ENCODE data around the gene ZNF100. TPM values are rescaled to one million over a fixed set of nuclear protein-coding genes. Genes with fewer than 3 reads are reported as not detected.

Gene ZNF100
- total RNA-seq, 1 experiment from 2014 or later = 30.7 TPM

- Histone ChIP-seq H2BK120ac (ENCODE audit: low read depth, low read length, poor library complexity, severe bottlenecking) (no peak overlapping the region), H4K5ac (ENCODE audit: insufficient read length, low read depth, low read length) (no peak overlapping the region), H3K23ac (ENCODE audit: insufficient read length, low read depth, low read length) (no peak overlapping the region), H2BK20ac (ENCODE audit: low read depth, low read length, poor library complexity, severe bottlenecking) (no peak overlapping the region), H3K27me3 (ENCODE audit: insufficient read depth, low read length) (no peaks in the 10 kb centered on the region), H2BK15ac (ENCODE audit: low read depth, low read length) (no peak overlapping the region), H3K27ac (ENCODE audit: insufficient read length, low read depth, low read length) (no peak overlapping the region), H3K79me2 (ENCODE audit: insufficient read depth, low read length) (no peaks in the 10 kb centered on the region), H2BK12ac (ENCODE audit: insufficient read length, low read depth, low read length) (no peak overlapping the region), H2AFZ (ENCODE audit: low read length) (no peak overlapping the region), H3K79me1 (ENCODE audit: insufficient read depth, low read depth, low read length, poor library complexity, severe bottlenecking) (no peaks in the 10 kb centered on the region), H3K4me2 (ENCODE audit: insufficient read depth, insufficient read length, low read length) (no peak overlapping the region), H3K9ac (ENCODE audit: extremely low read depth, insufficient read length, low read length) (no peak overlapping the region), H4K91ac (ENCODE audit: insufficient read length, low read depth, low read length) (no peak overlapping the region), H3K4ac (ENCODE audit: low read depth, low read length) (no peak overlapping the region), H4K20me1 (ENCODE audit: control insufficient read depth, insufficient read depth, insufficient read length) (no peaks in the 10 kb centered on the region), H2BK5ac (ENCODE audit: insufficient read length, low read length) (no peak overlapping the region), H4K8ac (replicated peaks; ENCODE audit: insufficient read length, low read depth, low read length) (no peak overlapping the region), H3K23me2 (ENCODE audit: insufficient read length, low read depth, low read length, poor library complexity, severe bottlenecking) (no peaks in the 10 kb centered on the region), H3K14ac (ENCODE audit: insufficient read depth, low read length) (no peak overlapping the region), H3T11ph (ENCODE audit: low read length) (no peak overlapping the region), H3K56ac (ENCODE audit: insufficient read length, low read depth, low read length) (no peak overlapping the region), H3K18ac (ENCODE audit: insufficient read length, low read depth, low read length) (no peak overlapping the region), H3K9me3 (ENCODE audit: control insufficient read depth, low read depth, low read length) (peaks cover 21% of the 10 kb centered on the region), H3K4me1 (ENCODE audit: insufficient read depth, low read length) (no peaks in the 10 kb centered on the region), H2AK5ac (ENCODE audit: insufficient read length, low read length) (no peak overlapping the region)
- Mint-ChIP-seq H3K9me3 (peaks cover 64 to 83% of the 10 kb centered on the region in 2 experiments), H3K4me3 (no peak overlapping the region), H3K4me1 (peaks cover 3% of the 10 kb centered on the region in 2 experiments; a peak in 3 of 4 replicates), H3K27me3 (ENCODE audit: low read depth) (peaks cover 2% of the 10 kb centered on the region), H3K36me3 (ENCODE audit: insufficient read depth in 1 of 3, low read depth in 3 of 3) (peaks cover 0 to 17% (median 3%) of the 10 kb centered on the region in 3 experiments; a peak in 4 of 7 replicates), H3K27ac (no peak overlapping the region)
- TF ChIP-seq CTCF (conservative IDR thresholded peaks at IDR 0.05) = no peak
- no peak for DNase-seq
- no CpG with 5 or more reads among the region's 1 CpG for WGBS (ENCODE audit: extremely low coverage, insufficient read length, low lambda C conversion rate)
Measured at GRCh38 chr19:21691661-21692060, 75.7 kb downstream of the ZNF100 start.

All from H9 (cell line).